ENCODE results near the gene UBQLN1.

The UBQLN1 gene

DNA sequence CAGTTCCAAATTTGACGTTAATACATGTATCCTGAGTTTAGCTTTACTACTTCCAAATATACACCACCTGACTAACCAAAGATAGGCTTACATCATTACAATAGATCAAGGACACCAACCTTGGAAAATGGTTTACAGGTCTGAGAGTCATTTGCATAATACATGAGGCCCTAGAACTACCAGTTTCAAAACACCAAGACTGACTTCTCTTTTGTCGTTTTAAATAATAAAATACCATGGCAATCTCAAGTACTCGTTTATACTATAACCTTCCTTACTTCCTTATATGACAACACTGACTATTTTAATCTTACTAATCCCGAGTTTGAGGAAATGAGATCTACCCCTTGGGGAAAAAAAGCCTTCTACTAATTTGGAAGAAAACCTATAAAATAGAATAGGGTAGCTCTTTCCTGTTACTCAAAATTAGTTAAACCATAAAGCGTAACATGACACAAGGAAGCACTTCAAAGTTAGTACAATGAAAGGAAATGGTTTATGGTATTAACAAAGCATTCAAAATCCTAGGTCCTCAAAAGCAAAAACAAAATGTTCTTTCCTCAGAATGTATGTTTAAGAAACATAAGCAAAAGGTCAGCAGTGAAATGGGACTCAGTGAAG lies 42.1 kb downstream of the UBQLN1 start:
- Histone ChIP-seq H3K4me3 (ENCODE audit: low read depth in 1 of 2, low read length in 2 of 2) (no peak overlapping the region), H3K9ac (ENCODE audit: low read depth in 1 of 2, low read length in 2 of 2) (no peak overlapping the region), H3K27me3 (ENCODE audit: control insufficient read depth in 1 of 2, insufficient read depth in 2 of 2, low read length in 2 of 2) (no peaks in the 10 kb centered on the region), H3K36me3 (ENCODE audit: control insufficient read depth in 1 of 2, insufficient read depth in 2 of 2, low read length in 2 of 2) (peaks cover 23 to 59% of the 10 kb centered on the region in 2 donors), H3K4me1 (ENCODE audit: control insufficient read depth in 1 of 2, insufficient read depth in 2 of 2, low read length in 2 of 2) (no peaks in the 10 kb centered on the region), H3K9me3 (ENCODE audit: control insufficient read depth in 1 of 2, low read length in 2 of 2) (no peaks in the 10 kb centered on the region), H3K27ac (ENCODE audit: low read depth, low read length) (no peak overlapping the region)

GRCh38 chr9:83662933-83663332 lies 44.8 kb downstream of the UBQLN1 start:
- H3K36me3 ChIP-seq (ENCODE audit: control insufficient read depth in 1 of 2, insufficient read depth in 2 of 2, low read length in 2 of 2): peaks cover 27 to 64% of the 10 kb centered on the region in 2 donors
- no peaks in the 10 kb centered on the region for H3K27me3 ChIP-seq (ENCODE audit: control insufficient read depth in 1 of 2, insufficient read depth in 2 of 2, low read length in 2 of 2)
- no peaks in the 10 kb centered on the region for H3K9me3 ChIP-seq (ENCODE audit: control insufficient read depth in 1 of 2, low read length in 2 of 2)

DNA sequence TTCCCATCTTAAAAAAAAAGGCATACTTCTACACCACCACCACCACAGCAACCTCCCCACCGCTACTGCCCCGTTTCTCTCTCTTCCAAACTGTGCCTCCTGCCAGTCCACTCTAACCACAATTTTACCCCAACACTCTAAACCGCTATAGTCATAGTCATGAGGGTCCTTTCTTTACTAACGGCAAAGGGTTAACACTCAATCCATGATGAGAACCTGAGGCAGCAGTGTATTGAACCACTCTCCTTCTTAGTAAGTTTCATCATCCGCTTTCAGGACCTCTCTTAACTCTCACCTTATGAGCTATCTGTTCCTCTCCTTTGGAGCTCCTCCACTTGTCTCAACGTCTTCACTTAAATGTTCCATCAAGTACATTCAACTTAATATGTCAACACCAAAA lies 50.8 kb downstream of the UBQLN1 start:
- Histone ChIP-seq H3K4me3 (ENCODE audit: low read depth in 1 of 2, low read length in 2 of 2) (no peak overlapping the region), H3K27ac (ENCODE audit: low read depth, low read length) (no peak overlapping the region), H3K27me3 (ENCODE audit: control insufficient read depth in 1 of 2, insufficient read depth in 2 of 2, low read length in 2 of 2) (no peaks in the 10 kb centered on the region), H3K9me3 (ENCODE audit: control insufficient read depth in 1 of 2, low read length in 2 of 2) (no peaks in the 10 kb centered on the region), H3K36me3 (ENCODE audit: control insufficient read depth in 1 of 2, insufficient read depth in 2 of 2, low read length in 2 of 2) (peaks cover 35 to 76% of the 10 kb centered on the region in 2 donors), H3K4me1 (ENCODE audit: control insufficient read depth in 1 of 2, insufficient read depth in 2 of 2, low read length in 2 of 2) (no peaks in the 10 kb centered on the region), H3K9ac (ENCODE audit: low read depth in 1 of 2, low read length in 2 of 2) (no peak overlapping the region)

More at GRCh38 chr9:83662933-83663332, 44.8 kb downstream of the UBQLN1 start:
- Histone ChIP-seq H3K9ac (ENCODE audit: low read depth in 1 of 2, low read length in 2 of 2) (no peak overlapping the region), H3K27ac (ENCODE audit: low read depth, low read length) (no peak overlapping the region), H3K4me1 (ENCODE audit: control insufficient read depth in 1 of 2, insufficient read depth in 2 of 2, low read length in 2 of 2) (no peaks in the 10 kb centered on the region), H3K4me3 (ENCODE audit: low read depth in 1 of 2, low read length in 2 of 2) (no peak overlapping the region)

DNA sequence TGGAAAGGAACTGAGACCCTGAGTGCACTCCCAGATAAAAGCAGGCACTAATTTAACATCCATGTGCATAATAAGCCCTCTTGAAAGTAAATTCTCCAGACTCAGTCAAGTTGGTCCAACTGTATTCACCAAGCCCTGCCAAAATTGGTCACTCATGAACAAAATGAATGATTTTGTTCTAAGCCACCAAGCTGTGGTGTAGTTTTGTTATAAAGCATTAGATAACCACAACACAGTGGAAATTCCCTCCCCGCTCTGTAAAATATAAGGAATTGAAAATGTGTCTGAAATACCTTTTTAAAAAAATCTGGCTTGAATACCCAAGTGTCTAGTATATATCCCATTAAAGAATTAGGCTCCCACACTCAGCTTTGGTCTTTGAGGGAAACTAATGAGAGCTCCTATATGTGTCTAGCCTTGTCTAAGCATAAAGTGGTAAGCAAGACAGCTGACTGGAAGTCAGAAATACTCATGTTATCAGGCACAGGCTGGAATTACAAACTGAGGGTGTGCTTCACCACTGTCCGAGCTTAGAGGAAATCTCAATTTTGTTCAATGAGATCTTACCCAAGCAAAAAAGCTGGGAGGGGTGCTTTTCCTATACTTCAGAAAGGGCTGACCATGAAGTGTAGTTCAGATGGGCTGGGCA lies 51.6 kb downstream of the UBQLN1 start:
- no peaks in the 10 kb centered on the region for H3K4me1 ChIP-seq (ENCODE audit: control insufficient read depth in 1 of 2, insufficient read depth in 2 of 2, low read length in 2 of 2)
- no peaks in the 10 kb centered on the region for H3K9me3 ChIP-seq (ENCODE audit: control insufficient read depth in 1 of 2, low read length in 2 of 2)
- no peak overlapping the region for H3K27ac ChIP-seq (ENCODE audit: low read depth, low read length)
- peaks cover 35 to 72% of the 10 kb centered on the region in 2 donors for H3K36me3 ChIP-seq (ENCODE audit: control insufficient read depth in 1 of 2, insufficient read depth in 2 of 2, low read length in 2 of 2)
- no peak overlapping the region for H3K4me3 ChIP-seq (ENCODE audit: low read depth in 1 of 2, low read length in 2 of 2)
- H3K27me3 ChIP-seq (ENCODE audit: control insufficient read depth in 1 of 2, insufficient read depth in 2 of 2, low read length in 2 of 2): no peaks in the 10 kb centered on the region
- H3K9ac ChIP-seq (ENCODE audit: low read depth in 1 of 2, low read length in 2 of 2): no peak overlapping the region

DNA sequence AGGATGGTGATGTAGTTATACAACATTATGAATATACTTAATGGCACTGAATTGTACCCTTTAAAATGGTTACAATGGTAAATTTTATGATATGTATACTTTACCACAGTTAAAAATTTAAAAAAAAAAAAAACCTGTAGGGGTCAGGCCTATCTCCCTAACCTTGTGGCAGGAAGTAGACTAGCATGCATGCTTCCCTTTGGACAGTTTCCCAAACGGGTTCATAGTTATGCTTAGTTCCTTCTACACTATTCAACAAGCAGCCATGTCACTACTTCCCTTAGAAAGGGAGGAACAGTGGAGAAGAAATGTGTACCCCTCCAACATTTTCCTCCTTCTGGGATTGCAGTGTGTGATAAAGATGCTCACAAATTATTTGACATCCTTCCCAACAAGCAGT lies 52.3 kb downstream of the UBQLN1 start:
- H3K9me3 ChIP-seq (ENCODE audit: control insufficient read depth in 1 of 2, low read length in 2 of 2): no peaks in the 10 kb centered on the region
- no peak overlapping the region for H3K9ac ChIP-seq (ENCODE audit: low read depth in 1 of 2, low read length in 2 of 2)
- H3K27ac ChIP-seq (ENCODE audit: low read depth, low read length): no peak overlapping the region
- H3K4me1 ChIP-seq (ENCODE audit: control insufficient read depth in 1 of 2, insufficient read depth in 2 of 2, low read length in 2 of 2): no peaks in the 10 kb centered on the region
- H3K4me3 ChIP-seq (ENCODE audit: low read depth in 1 of 2, low read length in 2 of 2): no peak overlapping the region
- peaks cover 33 to 69% of the 10 kb centered on the region in 2 donors for H3K36me3 ChIP-seq (ENCODE audit: control insufficient read depth in 1 of 2, insufficient read depth in 2 of 2, low read length in 2 of 2)
- no peaks in the 10 kb centered on the region for H3K27me3 ChIP-seq (ENCODE audit: control insufficient read depth in 1 of 2, insufficient read depth in 2 of 2, low read length in 2 of 2)

DNA sequence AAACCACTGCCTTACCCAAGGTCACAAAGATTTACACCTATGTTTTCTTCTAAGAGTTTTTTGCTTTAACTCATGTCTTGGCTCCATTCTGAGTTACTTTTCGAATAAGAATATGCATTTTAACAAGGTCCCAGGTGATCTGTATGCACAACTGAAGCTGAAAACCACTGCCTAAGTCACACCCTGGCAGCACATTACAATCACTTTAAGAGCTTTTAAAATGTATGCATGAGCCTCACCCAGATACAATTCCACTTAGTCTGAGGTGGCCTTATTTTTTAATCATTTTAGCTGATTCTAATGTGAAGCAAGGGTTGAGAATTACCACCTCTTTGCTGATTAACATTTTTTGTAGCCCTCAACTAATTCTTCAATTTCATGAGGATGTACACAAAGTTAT lies 55.3 kb downstream of the UBQLN1 start:
- Histone ChIP-seq H3K27ac (ENCODE audit: low read depth, low read length) (no peak overlapping the region), H3K4me1 (ENCODE audit: control insufficient read depth in 1 of 2, insufficient read depth in 2 of 2, low read length in 2 of 2) (no peaks in the 10 kb centered on the region), H3K9me3 (ENCODE audit: control insufficient read depth in 1 of 2, low read length in 2 of 2) (no peaks in the 10 kb centered on the region), H3K9ac (ENCODE audit: low read depth in 1 of 2, low read length in 2 of 2) (no peak overlapping the region), H3K4me3 (ENCODE audit: low read depth in 1 of 2, low read length in 2 of 2) (no peak overlapping the region), H3K36me3 (ENCODE audit: control insufficient read depth in 1 of 2, insufficient read depth in 2 of 2, low read length in 2 of 2) (peaks cover 34 to 50% of the 10 kb centered on the region in 2 donors), H3K27me3 (ENCODE audit: control insufficient read depth in 1 of 2, insufficient read depth in 2 of 2, low read length in 2 of 2) (no peaks in the 10 kb centered on the region)

DNA sequence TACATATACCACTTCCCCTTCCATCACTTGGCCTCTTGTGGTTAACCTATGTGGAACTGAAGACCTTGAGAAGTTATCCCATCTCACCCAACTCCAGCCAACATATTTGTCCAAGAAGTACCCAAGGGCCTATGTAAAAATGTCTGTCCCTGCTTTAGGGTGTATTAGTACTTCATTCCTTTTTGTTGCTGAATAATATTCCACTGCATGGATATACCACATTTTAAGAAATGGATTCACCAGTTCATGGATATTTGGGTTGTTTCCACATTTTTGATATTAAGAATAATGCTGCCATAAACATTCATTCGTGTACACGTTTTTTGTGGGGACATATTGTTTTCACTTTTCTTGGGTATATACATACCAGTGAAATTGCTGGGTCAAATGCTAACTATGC lies 56.2 kb downstream of the UBQLN1 start:
- H3K9ac ChIP-seq (ENCODE audit: low read depth in 1 of 2, low read length in 2 of 2): no peak overlapping the region

DNA sequence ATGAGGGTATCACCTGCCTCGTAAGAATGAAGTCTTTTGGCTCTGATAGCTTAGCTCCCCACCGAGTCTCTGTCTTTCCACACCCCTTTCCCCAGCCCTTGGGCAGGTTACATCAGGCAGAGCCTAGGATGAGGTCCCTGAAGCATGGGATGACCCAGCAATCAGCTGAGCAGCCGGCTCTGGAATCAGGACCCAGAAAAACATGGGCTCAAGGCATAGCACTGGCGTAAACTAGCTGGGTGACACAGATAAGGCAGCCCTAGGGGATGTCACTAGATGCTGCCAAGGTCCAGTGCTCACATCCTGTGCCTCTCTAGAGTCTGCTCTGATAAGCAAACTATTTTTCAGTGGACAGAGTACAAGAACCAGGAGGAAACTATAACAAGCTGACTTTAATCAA lies 58.2 kb downstream of the UBQLN1 start:
- H3K9me3 ChIP-seq (ENCODE audit: control insufficient read depth in 1 of 2, low read length in 2 of 2): no peaks in the 10 kb centered on the region
- no peaks in the 10 kb centered on the region for H3K27me3 ChIP-seq (ENCODE audit: control insufficient read depth in 1 of 2, insufficient read depth in 2 of 2, low read length in 2 of 2)
- no peak overlapping the region for H3K27ac ChIP-seq (ENCODE audit: low read depth, low read length)
- H3K36me3 ChIP-seq (ENCODE audit: control insufficient read depth in 1 of 2, insufficient read depth in 2 of 2, low read length in 2 of 2): peaks cover 21 to 30% of the 10 kb centered on the region in 2 donors
- no peak overlapping the region for H3K4me3 ChIP-seq (ENCODE audit: low read depth in 1 of 2, low read length in 2 of 2)
- no peak overlapping the region for H3K9ac ChIP-seq (ENCODE audit: low read depth in 1 of 2, low read length in 2 of 2)
- H3K4me1 ChIP-seq (ENCODE audit: control insufficient read depth in 1 of 2, insufficient read depth in 2 of 2, low read length in 2 of 2): no peaks in the 10 kb centered on the region

More for the DNA sequence above, 56.2 kb downstream of the UBQLN1 start:
- H3K9me3 ChIP-seq (ENCODE audit: control insufficient read depth in 1 of 2, low read length in 2 of 2): no peaks in the 10 kb centered on the region
- no peak overlapping the region for H3K27ac ChIP-seq (ENCODE audit: low read depth, low read length)
- H3K4me3 ChIP-seq (ENCODE audit: low read depth in 1 of 2, low read length in 2 of 2): no peak overlapping the region
- H3K27me3 ChIP-seq (ENCODE audit: control insufficient read depth in 1 of 2, insufficient read depth in 2 of 2, low read length in 2 of 2): no peaks in the 10 kb centered on the region
- peaks cover 30 to 43% of the 10 kb centered on the region in 2 donors for H3K36me3 ChIP-seq (ENCODE audit: control insufficient read depth in 1 of 2, insufficient read depth in 2 of 2, low read length in 2 of 2)
- H3K4me1 ChIP-seq (ENCODE audit: control insufficient read depth in 1 of 2, insufficient read depth in 2 of 2, low read length in 2 of 2): no peaks in the 10 kb centered on the region

DNA sequence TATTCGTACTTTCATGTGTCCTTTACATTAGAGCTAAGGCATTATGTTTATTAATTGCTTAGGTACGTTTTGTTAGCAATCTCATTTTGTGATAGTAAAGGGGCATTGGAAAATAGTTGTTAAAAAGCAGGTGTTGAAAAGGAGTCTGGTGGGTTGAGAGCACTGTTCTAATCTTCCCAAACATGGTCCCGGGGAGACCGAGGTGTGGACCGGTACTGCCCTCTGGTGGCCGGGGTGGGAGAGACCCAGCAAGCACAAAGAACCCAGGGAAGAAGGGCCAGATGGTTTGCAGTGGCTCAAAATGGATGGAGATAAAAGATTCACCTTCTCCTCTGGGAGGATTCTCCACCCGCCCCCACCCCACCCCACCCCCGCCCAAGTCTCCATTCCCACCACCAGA lies 58.7 kb downstream of the UBQLN1 start:
- no peaks in the 10 kb centered on the region for H3K9me3 ChIP-seq (ENCODE audit: control insufficient read depth in 1 of 2, low read length in 2 of 2)
- H3K4me3 ChIP-seq (ENCODE audit: low read depth in 1 of 2, low read length in 2 of 2): no peak overlapping the region
- peaks cover 21 to 26% of the 10 kb centered on the region in 2 donors for H3K36me3 ChIP-seq (ENCODE audit: control insufficient read depth in 1 of 2, insufficient read depth in 2 of 2, low read length in 2 of 2)
- H3K27me3 ChIP-seq (ENCODE audit: control insufficient read depth in 1 of 2, insufficient read depth in 2 of 2, low read length in 2 of 2): no peaks in the 10 kb centered on the region
- no peaks in the 10 kb centered on the region for H3K4me1 ChIP-seq (ENCODE audit: control insufficient read depth in 1 of 2, insufficient read depth in 2 of 2, low read length in 2 of 2)
- H3K9ac ChIP-seq (ENCODE audit: low read depth in 1 of 2, low read length in 2 of 2): no peak overlapping the region
- no peak overlapping the region for H3K27ac ChIP-seq (ENCODE audit: low read depth, low read length)

DNA sequence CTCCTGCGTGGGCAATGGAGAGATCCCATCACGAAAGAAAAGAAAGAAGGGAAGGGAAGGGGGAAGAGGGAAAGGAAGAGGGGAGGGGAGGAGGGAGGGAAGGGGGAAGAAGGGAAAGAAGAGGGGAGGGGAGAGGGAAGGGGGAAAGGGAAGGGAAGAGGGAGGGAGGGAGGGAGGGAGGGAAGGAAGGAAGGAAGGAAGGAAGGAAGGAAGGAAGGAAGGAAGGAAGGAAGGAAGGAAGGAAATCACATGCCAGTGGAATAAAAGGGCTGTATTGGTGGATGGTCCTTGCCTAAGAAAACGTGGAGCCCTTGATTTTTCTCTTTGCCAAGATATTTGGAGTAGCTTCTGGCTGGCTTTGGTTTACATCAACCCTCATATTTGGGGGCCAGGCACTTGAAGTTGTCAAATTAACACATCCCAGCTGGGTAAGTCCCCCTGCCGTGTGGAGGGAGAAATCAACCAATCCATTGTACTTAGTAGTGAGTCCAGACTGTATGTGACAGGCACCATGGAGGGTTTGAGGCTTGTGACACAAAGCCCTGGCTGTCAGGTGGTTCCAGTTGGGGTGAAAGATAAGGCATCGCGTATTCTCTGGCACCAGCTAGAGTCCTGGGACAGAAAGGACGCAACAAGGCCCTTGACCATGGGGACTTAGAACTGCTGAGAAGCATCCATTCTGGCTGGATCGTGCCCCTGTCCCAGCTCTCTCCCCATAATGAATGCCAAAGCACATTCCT lies 61.1 kb downstream of the UBQLN1 start:
- Histone ChIP-seq H3K4me3 (ENCODE audit: low read depth in 1 of 2, low read length in 2 of 2) (no peak overlapping the region), H3K9ac (ENCODE audit: low read depth in 1 of 2, low read length in 2 of 2) (no peak overlapping the region), H3K4me1 (ENCODE audit: control insufficient read depth in 1 of 2, insufficient read depth in 2 of 2, low read length in 2 of 2) (no peaks in the 10 kb centered on the region), H3K9me3 (ENCODE audit: control insufficient read depth in 1 of 2, low read length in 2 of 2) (no peaks in the 10 kb centered on the region), H3K27ac (ENCODE audit: low read depth, low read length) (no peak overlapping the region), H3K27me3 (ENCODE audit: control insufficient read depth in 1 of 2, insufficient read depth in 2 of 2, low read length in 2 of 2) (no peaks in the 10 kb centered on the region), H3K36me3 (ENCODE audit: control insufficient read depth in 1 of 2, insufficient read depth in 2 of 2, low read length in 2 of 2) (peaks cover 12 to 17% of the 10 kb centered on the region in 2 donors)

Data from duodenal mucosa (tissue), 2 donors.